Measurements from ENCODE around the gene CPT2. TPM values are rescaled to one million over a fixed set of nuclear protein-coding genes. Genes with fewer than 3 reads are reported as not detected.
A peak's percentile ranks its signal among the peaks of the same experiment; 100 is the strongest.

The CPT2 gene
- total and polyA plus RNA-seq, 8 donors = 6.3 to 13.4 (median 10.9) TPM

DNA sequence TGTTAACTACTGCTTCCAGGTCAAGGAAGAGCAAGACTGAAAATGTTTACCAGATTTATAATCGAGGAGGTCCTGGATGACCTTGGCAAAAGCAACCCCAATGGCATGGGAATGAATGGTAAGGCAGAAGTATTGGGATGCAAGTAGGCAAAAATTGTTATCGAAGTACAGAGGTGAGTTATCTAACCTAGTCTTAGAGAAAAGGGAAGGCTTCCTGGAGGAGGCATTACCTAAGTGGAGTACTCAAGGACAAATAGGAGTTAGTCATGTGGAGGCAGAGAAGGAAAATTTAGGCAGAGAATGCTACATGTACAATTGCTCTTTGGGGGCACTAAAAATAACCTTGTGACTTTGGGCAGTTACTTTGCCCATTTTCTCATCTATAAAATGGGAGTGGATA is 45.2 kb downstream of the CPT2 start:
- FAIRE-seq (no peak), DNase-seq (no peak), ATAC-seq (no peak)
- H3K36me3 ChIP-seq = no peaks in the 10 kb centered on the region
- peaks cover 4 to 11% (median 5%) of the 10 kb centered on the region in 3 donors for H3K4me1 ChIP-seq
- no peak overlapping the region for H3K4me3 ChIP-seq
- H3K27ac ChIP-seq = no peak overlapping the region
- H3K27me3 ChIP-seq = no peaks in the 10 kb centered on the region
- WGBS, 2 donors = 64 to 71% methylated on average over 2 of the region's 2 CpGs
- H3K9me3 ChIP-seq = no peaks in the 10 kb centered on the region
- intact Hi-C loops (cut with DNase I) = no loop called here
- TF ChIP-seq, protein P1, sequence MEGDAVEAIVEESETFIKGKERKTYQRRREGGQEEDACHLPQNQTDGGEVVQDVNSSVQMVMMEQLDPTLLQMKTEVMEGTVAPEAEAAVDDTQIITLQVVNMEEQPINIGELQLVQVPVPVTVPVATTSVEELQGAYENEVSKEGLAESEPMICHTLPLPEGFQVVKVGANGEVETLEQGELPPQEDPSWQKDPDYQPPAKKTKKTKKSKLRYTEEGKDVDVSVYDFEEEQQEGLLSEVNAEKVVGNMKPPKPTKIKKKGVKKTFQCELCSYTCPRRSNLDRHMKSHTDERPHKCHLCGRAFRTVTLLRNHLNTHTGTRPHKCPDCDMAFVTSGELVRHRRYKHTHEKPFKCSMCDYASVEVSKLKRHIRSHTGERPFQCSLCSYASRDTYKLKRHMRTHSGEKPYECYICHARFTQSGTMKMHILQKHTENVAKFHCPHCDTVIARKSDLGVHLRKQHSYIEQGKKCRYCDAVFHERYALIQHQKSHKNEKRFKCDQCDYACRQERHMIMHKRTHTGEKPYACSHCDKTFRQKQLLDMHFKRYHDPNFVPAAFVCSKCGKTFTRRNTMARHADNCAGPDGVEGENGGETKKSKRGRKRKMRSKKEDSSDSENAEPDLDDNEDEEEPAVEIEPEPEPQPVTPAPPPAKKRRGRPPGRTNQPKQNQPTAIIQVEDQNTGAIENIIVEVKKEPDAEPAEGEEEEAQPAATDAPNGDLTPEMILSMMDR (IDR thresholded peaks at IDR 0.05) = no peak

DNA sequence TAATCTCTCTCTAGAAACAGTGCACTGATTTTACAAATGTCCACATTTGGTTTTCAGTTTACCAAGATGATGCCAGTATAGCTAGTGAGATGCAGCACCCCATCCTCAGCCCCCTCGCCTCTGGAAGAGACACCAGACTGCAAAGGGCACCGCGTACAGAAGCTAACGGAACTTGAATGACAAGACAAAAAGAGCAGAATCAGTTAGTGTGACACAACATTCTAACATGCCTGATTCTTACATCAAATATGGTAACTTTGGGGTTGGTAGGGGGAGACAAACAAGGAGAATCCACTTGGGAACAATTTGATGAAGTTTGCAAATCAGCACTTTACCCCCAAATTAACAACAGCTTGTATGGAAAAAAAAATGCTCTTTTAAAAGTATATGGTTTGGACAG is 45.8 kb downstream of the CPT2 start:
- ATAC-seq (no peak), FAIRE-seq (no peak), DNase-seq (no peak)
- Histone ChIP-seq H3K4me1 (peaks cover 0 to 6% (median 2%) of the 10 kb centered on the region in 3 donors), H3K4me3 (no peak overlapping the region), H3K36me3 (no peaks in the 10 kb centered on the region), H3K27ac (no peak overlapping the region), H3K27me3 (no peaks in the 10 kb centered on the region), H3K9me3 (no peaks in the 10 kb centered on the region)
- 74 to 75% methylated on average over 4 of the region's 4 CpGs for WGBS, 2 donors
- intact Hi-C loops (cut with DNase I) = no loop called here
- TF ChIP-seq, protein P1 (IDR thresholded peaks at IDR 0.05) = no peak

DNA sequence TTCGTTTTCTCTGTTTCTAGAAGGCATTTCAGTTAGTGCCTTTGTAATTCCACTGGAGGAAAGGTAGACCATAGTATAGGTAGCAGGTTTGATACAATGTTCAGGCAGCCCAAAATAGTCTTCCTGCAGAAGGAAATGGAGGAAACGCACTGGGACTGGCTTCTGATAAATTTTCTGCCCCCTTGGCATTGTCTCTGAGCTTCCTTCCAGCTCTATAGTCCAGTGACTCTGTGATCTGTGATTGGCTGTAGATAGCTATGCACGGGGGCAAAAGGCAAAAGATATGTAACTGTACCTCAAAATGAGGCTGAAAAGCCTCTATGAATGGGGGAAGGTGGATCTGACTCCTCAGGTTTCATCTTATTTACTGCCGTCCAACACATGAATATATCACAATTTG is 47.5 kb downstream of the CPT2 start:
- ATAC-seq (no peak), DNase-seq (no peak), FAIRE-seq (no peak)
- 57 to 61% methylated on average over 4 of the region's 4 CpGs for WGBS, 2 donors
- Histone ChIP-seq H3K27me3 (no peaks in the 10 kb centered on the region), H3K36me3 (no peaks in the 10 kb centered on the region), H3K4me3 (no peak overlapping the region), H3K27ac (no peak overlapping the region), H3K4me1 (peaks cover 0 to under 1% (median 0%) of the 10 kb centered on the region in 3 donors), H3K9me3 (no peaks in the 10 kb centered on the region)
- TF ChIP-seq, protein P1 (IDR thresholded peaks at IDR 0.05) = no peak
- intact Hi-C loops (cut with DNase I) = no loop called here

DNA sequence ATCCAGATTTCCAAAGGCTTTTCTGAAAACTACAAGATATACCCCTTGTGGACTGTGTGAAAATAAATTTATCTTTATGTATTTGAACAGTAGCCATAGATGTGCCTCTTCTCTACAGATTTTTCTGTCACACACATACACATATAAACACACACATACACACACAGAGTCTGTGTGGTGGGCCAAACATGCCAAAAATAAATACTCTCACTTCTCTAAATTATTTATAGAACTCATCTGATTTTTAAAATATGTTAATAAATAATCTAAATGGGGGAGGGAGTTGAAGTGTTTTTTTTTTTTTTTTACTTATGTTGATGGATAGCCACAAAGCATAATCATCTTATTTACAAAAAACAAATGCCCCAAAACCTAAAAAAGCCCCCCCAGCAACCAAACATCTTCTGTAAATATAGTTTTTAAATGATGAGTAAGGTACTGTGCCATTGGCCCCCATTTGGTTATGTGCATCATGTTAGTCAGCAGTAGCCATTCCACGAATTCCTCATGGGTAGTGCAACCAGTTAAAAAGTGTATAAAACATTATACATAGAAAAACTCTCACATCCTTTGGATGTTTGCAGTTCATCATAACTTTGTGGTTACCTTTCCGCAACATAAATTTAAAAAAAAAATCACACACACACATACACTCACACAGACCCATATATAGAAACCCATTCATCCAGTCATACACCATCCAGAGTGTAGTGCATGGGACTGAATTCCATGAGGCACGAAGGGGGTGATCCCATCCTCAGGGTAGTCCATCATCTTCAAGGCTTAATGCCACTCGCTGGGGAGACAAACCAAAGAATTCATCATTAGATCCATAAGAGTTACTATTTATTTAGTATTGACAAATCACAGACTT is 49.9 kb downstream of the CPT2 start:
- TF ChIP-seq, protein P1 (IDR thresholded peaks at IDR 0.05) = no peak
- Histone ChIP-seq H3K27ac (no peak overlapping the region), H3K4me1 (no peaks in the 10 kb centered on the region), H3K4me3 (no peak overlapping the region), H3K27me3 (no peaks in the 10 kb centered on the region), H3K9me3 (no peaks in the 10 kb centered on the region), H3K36me3 (no peaks in the 10 kb centered on the region)
- FAIRE-seq (no peak), DNase-seq (no peak), ATAC-seq (no peak)
- WGBS, 2 donors = 73 to 74% methylated on average over 4 of the region's 4 CpGs
- intact Hi-C loops (cut with DNase I) = no loop called here

DNA sequence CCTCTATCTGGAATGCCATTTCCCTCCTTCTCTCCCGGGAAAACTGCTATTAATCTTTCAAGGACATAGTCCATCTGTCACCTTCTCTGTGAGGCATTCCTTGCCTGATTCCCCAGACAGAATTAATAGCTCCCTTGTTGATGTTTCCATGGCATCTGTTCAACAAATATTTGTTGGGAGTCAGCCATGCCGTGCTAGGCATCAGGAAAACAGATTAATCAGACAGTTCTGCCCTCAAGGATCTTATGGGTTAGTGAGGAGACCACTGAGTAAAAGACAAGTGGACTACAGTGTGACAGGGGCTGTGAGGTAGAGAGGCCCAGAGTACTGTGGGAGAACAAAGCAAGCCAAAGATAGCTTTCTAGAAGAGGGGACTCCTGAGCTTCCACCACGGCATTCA is 53.1 kb downstream of the CPT2 start:
- Histone ChIP-seq H3K27me3 (no peaks in the 10 kb centered on the region), H3K27ac (peak overlapping the region in 3 of 4 donors; percentile 18 to 41 (median 40)), H3K4me3 (no peak overlapping the region), H3K4me1 (no peaks in the 10 kb centered on the region), H3K9me3 (no peaks in the 10 kb centered on the region), H3K36me3 (no peaks in the 10 kb centered on the region)
- TF ChIP-seq, protein P1 (IDR thresholded peaks at IDR 0.05) = no peak
- WGBS, 2 donors = 12 to 18% methylated on average over 3 of the region's 3 CpGs
- no peak for FAIRE-seq
- intact Hi-C loops (cut with DNase I) = no loop called here
- peak in 2 of 6 donors; percentile 18 to 32 for DNase-seq
- peak; percentile 46 to 83 (median 78) for ATAC-seq

All from pancreas (tissue), 10 donors.